GM19467 (cell line): Measurements from ENCODE around the gene LBHD2.
"Not testable (repeated sequence)": the region's sequence is repeated elsewhere in the genome, so short reads cannot be mapped to it uniquely, and the experiment has no call there.

Source experiments
- ATAC-seq: cut with Tn5 transposase; IDR thresholded peaks from one replicate; pipeline ENCODE4 v1.9.1; 2021; ENCODE audit warnings: mild to moderate bottlenecking, moderate library complexity; ENCODE audit not compliant: unreplicated experiment

LBHD2 gene

GRCh38 chr14:103102689-103103260, 18.8 kb downstream of the LBHD2 start:
- no peak for ATAC-seq

GRCh38 chr14:103103461-103104388, 19.7 kb downstream of the LBHD2 start:
- no peak for ATAC-seq

GRCh38 chr14:103104389-103104653, 20.3 kb downstream of the LBHD2 start:
- no peak for ATAC-seq

- no peak for ATAC-seq
Measured at GRCh38 chr14:103104654-103105452, 20.8 kb downstream of the LBHD2 start.

GRCh38 chr14:103105580-103106150, 21.7 kb downstream of the LBHD2 start:
- ATAC-seq: no peak

- no peak for ATAC-seq
Measured at GRCh38 chr14:103107455-103107854, 23.4 kb downstream of the LBHD2 start.

- no peak for ATAC-seq
Measured at GRCh38 chr14:103107941-103108748, 24.1 kb downstream of the LBHD2 start.

GRCh38 chr14:103108749-103109207, 24.8 kb downstream of the LBHD2 start:
- no peak for ATAC-seq

GRCh38 chr14:103109535-103110441, 25.8 kb downstream of the LBHD2 start:
- no peak for ATAC-seq

- no peak for ATAC-seq
Measured at GRCh38 chr14:103110681-103111231, 26.7 kb downstream of the LBHD2 start.

GRCh38 chr14:103111232-103111868, 27.3 kb downstream of the LBHD2 start:
- no peak for ATAC-seq

GRCh38 chr14:103112400-103113243, 28.6 kb downstream of the LBHD2 start:
- no peak for ATAC-seq

- ATAC-seq: no peak
Measured at GRCh38 chr14:103113303-103113702, 29.3 kb downstream of the LBHD2 start.

- no peak for ATAC-seq
Measured at GRCh38 chr14:103113774-103114173, 29.8 kb downstream of the LBHD2 start.

- ATAC-seq: not testable (repeated sequence)
Measured at GRCh38 chr14:103115086-103115679, 31.2 kb downstream of the LBHD2 start.

- ATAC-seq: no peak
Measured at GRCh38 chr14:103115845-103116572, 32.0 kb downstream of the LBHD2 start.

GRCh38 chr14:103116636-103117035, 32.6 kb downstream of the LBHD2 start:
- ATAC-seq: no peak
